Astrocyte of the hippocampus (primary cell): Measurements from ENCODE around the gene PRDM8.
A peak's percentile ranks its signal among the peaks of the same experiment; 100 is the strongest.

Experiments used
- DNase-seq: peaks from one replicate; pipeline ENCODE4 v3.0.0; 2011; ENCODE audit warnings: low read depth, low spot score

Gene PRDM8

DNA sequence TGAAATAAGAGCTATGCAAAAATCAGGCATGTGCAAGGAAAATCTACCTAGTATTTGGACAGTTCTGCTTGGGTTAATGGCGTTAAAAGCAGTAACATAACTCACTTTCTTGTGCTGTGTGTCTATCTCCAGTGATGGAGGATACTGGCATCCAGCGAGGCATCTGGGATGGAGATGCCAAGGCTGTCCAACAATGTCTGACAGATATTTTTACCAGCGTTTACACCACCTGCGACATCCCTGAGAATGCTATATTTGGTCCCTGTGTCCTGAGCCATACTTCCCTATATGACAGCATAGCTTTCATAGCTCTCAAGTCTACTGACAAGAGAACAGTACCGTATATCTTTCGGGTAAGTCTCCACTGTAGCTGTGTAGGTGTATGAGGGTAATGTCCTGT lies 2.6 kb downstream of the PRDM8 start:
- no peak for DNase-seq

DNA sequence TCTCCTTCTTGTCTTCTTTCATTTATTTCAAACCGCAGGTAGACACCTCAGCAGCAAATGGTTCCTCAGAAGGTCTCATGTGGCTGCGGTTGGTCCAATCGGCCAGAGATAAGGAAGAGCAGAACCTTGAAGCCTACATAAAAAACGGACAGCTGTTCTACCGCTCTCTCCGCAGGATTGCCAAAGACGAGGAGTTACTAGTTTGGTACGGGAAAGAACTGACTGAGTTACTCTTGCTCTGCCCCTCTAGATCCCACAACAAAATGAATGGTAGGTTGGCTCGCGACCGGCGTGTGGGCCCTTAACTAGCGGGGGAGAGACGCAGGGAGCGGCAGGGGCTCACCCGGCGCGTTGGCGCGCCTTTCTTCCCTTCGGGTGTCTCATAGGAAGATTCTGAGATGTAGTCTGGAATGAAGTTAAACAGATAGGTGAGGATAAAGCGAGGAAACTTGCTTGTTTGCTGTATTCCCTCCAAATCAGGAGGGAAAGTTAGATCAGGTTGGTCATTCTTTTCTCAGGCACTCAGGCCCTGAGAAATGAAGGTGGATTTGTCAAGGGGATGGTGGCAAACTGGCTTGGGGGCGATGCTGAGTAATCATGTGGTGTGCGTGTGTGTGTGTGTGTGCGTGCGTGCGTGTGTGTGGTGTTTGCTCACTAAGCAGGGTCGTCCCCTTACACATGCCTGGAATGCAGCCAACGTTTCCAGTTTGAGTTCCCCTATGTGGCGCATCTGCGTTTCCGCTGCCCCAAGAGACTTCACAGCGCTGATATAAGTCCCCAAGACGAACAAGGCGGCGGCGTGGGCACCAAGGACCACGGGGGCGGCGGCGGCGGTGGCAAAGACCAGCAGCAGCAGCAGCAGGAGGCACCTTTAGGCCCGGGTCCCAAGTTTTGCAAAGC lies 4.2 kb downstream of the PRDM8 start:
- peak; percentile 62 for DNase-seq

DNA sequence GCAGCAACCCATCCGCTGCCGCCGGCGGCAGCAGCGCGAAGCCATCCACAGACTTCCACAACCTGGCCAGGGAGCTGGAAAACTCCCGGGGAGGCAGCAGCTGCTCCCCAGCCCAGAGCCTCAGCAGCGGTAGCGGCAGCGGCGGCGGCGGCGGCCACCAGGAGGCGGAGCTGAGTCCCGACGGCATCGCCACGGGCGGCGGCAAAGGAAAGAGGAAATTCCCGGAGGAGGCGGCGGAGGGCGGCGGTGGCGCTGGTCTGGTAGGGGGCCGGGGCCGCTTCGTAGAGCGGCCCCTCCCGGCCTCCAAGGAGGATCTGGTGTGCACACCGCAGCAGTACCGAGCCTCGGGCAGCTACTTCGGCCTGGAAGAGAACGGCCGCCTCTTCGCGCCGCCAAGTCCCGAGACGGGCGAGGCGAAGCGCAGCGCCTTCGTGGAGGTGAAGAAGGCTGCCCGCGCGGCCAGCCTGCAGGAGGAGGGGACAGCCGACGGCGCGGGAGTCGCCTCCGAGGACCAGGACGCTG lies 4.9 kb downstream of the PRDM8 start:
- peak; percentile 94 for DNase-seq

DNA sequence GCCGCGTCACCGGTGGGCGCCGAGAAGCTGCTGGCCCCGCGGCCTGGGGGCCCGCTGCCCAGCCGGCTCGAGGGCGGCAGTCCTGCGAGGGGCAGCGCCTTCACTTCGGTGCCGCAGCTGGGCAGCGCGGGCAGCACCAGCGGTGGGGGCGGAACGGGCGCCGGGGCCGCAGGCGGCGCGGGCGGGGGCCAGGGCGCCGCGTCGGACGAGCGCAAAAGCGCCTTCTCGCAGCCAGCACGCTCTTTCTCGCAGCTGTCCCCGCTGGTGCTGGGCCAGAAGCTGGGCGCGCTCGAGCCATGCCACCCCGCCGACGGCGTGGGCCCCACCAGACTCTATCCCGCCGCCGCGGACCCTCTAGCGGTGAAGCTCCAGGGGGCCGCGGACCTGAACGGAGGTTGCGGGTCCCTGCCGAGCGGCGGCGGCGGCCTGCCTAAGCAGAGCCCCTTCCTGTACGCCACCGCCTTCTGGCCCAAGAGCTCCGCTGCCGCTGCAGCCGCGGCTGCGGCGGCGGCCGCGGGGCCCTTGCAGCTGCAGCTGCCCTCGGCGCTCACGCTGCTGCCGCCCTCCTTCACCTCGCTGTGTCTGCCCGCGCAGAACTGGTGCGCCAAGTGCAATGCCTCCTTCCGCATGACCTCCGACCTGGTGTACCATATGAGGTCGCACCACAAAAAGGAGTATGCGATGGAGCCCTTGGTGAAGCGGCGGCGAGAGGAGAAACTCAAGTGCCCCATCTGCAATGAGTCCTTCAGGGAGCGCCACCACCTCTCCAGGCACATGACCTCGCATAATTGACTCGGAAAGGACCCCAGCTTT lies 5.6 kb downstream of the PRDM8 start:
- peak; percentile 63 for DNase-seq

DNA sequence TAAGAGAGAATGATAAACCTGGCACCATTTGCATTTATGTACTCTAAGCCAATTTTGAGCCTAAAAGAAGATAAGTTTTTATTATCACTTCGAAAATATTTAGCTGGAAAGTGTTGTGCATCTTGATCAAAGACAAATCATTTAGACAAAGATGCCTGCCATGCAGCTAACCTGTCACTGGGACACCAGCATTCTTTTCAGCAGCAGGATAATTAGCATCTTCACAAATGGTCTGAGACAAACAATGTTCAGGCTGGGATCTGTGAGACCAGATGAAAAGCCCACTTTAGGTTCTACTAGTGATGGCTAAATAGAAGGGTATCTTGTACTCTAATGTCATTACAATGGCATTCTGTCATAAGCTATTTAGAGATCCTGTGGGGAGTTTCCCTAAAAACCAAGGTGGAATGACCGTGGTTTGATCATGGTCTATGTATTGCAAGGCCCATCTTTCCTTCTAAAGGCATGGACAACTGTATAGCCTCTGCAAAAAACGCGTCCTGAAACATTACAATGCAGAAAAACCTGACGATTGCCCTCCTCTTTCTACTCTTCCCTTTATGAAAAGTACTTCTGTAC lies 7.2 kb downstream of the PRDM8 start:
- DNase-seq = no peak

DNA sequence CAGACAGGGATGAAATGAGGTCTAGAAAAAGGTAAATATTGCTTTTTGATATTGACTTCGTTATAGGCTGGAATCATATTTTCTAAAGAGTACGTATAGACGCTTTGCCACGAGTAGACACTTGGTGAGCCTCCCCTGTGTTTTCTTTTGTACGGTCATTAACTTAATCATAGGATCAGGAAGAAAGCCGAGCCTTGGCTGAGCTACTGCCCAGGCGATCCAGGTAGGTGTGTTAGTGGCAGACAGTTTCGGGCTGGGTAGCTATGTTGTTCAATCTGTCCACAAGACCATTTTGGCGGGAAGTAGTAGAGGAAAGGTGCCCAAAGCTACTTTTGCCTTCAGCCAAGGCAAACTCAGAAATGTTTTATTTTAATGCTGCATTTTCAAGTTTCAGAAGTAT lies 8.8 kb downstream of the PRDM8 start:
- DNase-seq = no peak

DNA sequence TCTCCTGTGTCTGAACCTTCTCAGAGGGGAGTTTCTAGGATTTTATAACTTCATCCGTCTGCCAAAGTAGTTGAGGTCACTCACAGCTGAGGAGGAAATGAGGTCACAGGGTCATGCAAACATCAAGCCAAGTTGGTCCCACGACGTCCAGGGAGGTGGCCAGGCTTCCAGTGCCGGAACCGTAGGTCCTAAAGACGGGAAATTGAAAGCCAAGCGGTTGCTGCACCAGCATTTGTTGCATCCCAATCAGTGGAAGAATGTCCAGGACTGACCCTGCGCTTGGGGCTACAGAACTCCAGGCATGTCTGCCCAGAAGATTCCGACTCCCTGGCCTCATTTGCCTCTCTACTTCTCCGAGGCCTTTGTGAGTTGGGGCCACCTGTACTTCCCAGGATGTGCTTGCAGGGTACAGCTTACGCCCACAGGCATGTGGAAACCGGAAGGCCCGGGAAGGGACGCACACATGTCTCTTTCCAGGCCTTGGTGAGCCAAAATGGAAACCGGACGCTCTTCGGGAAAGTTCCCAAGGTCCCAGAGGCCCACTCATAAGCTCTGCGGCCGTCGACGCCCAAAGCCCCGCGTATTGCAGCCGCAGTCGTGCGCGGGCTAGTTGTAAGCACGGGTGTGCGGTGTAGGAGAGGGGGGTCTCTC lies 9.3 kb downstream of the PRDM8 start:
- DNase-seq = no peak

DNA sequence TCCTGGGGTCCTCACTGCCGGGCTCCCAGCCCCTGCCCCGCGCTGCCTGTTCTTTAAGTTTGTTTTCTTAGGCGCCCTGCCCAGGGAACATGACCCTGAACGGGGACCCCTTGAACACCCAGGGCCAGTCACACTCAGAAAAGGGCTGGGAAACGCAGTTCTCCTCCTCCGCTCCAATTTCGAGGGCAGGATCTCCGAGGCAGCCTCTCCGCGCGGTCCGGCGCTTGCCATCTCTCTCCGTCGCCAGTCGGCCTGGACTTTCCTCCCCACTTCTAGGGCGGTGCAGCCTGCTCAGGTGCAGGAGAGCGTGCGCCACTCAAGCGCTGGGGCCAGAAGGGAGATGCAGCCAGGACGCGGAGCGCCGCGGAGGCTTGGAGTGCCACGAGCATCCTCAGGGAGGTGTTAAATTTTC lies 9.9 kb downstream of the PRDM8 start:
- DNase-seq = peak; percentile 25

DNA sequence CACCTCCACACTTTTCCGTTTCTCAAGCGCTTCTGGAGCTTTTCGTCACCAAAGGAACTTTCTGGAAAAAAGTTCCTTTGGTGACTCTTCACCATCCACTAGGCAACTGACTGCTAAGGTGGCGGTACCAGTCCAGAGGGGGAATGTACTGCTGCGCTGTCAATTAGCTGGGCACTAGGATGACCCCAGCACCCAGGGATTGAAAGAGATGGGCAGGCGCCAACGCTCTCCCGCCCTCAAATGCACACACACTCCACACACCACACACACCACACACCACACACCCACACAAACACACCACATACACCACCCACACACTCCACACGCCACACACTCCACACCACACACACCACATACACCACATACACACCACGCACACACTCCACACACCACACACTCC lies 10.4 kb downstream of the PRDM8 start:
- no peak for DNase-seq

DNA sequence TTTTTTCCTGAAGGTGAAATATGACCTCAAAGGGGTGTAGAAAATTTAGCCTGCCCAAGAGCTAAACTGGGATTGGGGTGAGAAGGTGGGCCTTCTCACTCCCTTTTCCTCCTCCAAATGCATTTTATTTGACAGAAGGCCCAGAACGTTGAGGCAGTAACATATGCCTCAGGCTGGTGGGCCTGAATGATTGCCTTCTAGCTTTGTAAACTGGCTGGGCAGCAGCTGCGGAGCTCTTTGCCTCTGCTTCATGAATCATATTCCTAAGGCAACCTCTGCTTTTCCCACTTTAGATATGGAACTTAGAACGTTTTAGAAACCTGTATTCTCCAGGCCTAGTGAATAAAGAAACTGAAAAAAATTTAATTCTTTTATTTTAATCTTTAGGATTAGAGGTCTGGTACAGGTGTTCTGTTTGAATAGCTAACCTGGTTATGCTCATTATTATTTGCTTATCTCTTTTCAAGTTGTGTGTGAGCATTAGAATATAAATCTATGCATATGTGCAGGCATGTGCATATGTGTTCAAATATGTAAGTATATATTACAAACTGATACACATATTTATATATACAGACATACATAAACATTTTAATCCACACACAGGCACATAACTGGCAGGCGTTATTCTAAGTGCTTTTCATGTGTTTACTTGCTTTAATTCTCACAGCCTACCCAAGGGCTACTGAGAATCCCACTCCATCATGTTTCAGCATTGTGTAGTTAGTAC lies 11.5 kb downstream of the PRDM8 start:
- DNase-seq = no peak

DNA sequence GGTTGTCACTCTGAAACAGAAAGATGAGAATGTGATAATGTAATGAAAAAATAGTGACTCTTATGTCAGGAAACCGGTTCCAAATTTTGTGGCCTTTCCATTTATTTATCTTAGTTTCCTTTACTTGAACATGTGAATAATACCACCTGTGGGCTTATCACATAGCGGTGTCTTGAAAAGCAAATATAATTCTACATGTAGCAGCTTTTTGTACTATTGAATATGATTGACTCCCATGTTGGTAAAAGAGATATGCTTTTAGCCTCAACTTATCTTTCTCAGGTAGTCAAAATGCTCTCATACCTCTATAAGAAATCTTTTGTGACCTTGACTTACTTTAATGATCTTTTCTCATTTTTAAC lies 12.0 kb downstream of the PRDM8 start:
- DNase-seq = no peak

DNA sequence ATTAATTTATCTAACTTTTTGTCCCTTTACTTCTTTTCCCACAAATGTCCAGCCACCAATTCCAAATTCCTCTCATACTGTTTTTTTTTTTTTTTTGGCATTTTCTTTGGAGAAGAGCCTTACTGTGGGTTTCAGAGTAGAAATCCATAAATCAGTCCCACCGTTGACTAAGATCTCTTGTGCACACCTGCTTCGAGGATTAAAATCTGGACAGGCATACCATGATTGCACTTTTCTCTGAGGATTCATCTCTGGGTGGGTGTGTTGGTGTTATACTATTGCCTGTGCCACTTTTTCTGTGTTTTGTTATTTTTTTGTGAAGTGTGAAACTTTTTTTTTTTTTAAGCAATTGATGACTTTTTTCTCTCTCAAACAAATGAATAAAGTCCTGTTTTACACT lies 13.2 kb downstream of the PRDM8 start:
- no peak for DNase-seq

DNA sequence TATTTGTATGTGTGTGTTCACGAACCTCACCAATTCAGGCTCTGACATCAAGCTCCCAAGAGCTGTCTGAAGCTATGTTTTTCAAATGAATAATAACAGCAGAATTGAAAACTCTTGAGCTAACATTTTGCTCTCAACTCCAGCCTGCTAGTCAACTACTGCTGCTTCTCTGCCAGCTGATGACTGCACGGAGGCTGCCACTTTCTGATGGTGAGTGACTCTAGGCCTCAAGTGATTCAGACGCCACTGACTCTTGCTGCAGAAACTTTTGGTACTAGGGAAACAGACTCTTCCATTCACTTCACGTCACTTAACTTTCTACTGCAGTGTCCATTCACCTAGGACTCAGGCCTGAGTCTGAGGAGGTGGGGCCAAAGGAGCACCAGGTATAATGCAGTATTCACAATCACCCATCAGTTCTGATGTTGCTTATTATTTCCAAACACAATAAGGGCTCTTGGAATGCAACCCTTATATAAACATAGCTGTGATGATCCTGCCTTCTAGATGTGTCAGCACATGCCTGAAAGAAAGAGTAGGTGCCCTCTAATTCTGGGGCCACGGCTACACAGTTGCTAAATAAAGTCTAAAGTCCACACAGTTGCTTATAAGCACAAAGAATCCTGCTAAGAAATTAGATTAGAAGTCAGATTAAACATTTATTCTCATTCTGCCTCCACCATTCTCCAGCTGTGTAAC lies 16.0 kb downstream of the PRDM8 start:
- peak; percentile 41 for DNase-seq

DNA sequence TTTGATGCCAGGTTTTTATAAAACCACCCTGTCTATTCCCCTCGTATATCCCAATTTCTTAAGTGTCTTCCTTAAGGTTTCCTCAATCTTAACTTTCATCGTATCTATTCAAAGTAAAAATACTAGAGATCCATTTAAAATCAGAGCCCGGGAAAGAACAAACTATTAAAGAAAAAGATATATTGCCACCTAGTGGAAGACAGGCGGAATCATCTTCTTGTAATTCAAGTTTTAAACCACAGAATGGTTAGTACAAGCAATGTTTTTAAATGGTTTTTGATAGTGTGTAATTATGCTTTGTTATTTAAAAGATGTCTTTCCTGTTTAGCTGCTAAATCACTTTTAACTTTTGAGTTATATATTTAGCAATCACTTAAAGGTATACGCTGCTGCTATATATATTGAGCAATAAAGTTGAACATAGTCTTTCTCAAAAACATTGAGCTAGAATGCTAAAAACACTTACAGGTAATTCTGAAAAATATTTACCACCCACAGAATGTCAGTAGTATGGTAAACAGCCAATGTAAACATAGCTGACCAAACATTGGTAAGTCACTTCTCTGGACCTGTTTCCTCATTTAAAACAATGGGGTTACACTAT lies 18.2 kb downstream of the PRDM8 start:
- DNase-seq = peak; percentile 36

DNA sequence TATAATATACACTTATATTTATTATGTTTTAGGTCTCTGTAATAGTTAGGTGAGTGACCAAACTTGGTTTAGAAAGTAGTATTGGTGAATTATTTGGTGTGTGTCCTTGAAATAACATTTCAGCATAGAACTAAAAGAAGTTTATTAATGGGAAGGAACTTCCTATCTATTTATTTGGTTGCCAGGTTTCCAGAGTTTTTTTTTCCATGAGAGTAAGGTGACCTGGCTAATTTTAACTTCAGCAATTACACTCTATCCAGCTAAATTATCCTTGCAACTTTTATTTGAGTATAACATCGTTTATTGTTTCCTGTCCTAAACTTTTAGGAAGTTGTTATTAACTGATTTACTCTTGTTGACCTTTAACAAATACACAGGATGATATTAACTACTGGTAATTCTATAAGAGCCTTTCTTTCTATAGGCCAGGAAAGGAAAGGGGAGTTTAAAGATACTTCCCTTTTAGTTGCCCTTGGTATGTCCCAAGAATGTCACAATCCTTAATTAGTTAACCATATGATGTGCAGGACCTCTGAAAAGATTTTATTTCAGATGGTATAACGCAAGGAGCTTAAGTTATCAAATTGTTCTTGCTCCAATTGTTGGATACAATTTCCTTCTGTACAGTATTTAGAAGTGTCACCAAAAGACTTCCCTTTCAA lies 18.9 kb downstream of the PRDM8 start:
- no peak for DNase-seq

DNA sequence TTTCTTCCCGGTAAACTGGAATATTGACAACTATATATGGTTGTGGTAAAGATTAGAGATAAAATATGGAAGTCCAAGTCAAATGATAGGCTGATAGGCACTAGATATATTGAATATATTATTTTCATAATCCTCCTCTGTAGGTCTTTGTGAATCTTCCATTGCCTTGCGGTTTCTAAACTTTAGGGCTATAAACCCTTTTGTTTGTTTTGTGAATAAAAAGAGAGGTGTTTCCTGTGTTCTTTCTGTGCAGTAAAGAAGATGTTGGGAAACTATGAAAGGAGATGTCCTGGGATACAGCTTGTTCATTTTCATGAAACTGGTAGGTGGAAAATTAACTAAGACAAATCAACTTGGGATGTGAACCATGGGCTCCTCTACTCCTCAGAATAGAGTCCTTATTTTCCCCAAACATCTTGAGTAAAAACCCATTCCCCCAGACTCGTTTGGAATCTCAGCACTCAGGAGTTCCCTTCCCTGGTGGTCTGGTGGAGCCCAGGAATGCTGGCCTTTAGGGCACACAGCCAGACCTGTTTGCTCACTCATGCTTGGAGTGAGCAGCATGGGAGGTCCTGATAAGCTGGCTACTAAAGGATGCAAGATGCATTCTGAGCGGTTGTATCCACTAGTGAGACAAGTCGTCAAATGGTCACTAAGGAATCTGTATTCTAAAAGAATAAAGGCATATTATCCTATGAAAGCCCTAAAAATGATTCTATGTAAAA lies 22.2 kb downstream of the PRDM8 start:
- DNase-seq = peak; percentile 79

DNA sequence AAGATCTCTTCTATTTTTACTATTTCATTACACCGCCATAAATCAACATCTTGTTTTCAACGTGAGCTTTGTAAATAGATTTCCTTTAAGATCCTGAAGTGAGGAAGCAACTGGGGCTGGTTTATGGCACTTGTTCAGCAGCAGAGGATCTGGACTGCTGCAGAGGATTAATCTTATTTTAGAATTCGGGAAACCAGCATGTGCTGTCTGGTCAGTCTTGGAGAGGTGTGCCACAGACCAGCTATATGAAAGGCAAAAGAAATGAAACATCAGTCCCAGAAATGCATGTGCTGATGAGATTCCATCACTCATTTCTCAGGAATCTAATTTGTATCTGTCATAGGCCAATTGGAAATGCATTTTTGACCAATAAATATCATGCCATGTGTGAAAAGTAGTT lies 23.4 kb downstream of the PRDM8 start:
- no peak for DNase-seq

DNA sequence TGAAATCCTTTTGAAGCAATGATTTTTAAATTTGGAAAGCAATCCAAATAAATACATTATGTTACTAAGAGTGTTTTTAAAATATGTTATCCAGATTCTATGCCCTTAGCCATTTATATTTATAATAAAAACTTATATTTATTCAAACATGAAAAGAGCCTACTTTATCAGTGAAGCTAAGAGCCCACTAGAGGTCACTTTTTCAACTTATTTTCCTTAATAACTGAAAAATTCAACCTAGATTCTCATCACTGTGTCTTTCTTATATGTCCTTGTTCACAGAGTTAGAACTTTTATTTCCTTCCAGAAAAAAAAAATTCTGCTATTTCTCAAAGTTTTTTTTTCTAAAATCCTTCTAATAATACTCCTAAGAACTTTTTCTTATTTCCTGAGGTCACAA lies 23.9 kb downstream of the PRDM8 start:
- DNase-seq = no peak

DNA sequence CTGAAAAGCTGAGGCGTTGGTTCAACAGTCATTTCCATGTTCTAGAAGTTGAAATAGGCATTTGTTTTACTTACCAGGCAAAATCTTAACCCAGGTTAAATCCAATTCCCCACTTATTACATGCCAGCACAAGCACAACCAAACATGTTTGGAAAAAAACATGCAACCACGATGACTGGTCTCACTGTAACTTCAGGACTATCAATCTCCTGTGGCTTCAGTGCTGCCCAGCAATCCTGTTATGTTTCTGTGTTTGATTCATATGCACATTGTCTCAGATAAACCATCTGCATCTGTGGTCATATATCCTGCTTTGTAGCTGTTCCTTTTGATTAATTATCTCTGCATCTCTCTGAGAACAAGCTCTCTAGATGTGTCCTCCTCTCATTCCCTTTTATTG lies 28.3 kb downstream of the PRDM8 start:
- no peak for DNase-seq
